Adrenal gland (tissue), 12 donors: Measurements from ENCODE around the gene MST1R. TPM values are rescaled to one million over a fixed set of nuclear protein-coding genes. Genes with fewer than 3 reads are reported as not detected.

Experiments
- DNase-seq, 7 donors: peaks; one replicate each; pipeline ENCODE4 v3.0.0-alpha.2; 2019 to 2020
- H3K27ac ChIP-seq, 5 donors: fragments of 200-600 bp; sonication (generic) in 4 of 5; 1 replicate in 3 of 5; 2 replicates in 2 of 5; pipeline versions ENCODE4 v1.5.1 to v1.8.0; 2016 to 2020; ENCODE audit warnings: mild to moderate bottlenecking in 1 of 5
- H3K27me3 ChIP-seq: fragments of 200-600 bp; 2 replicates; pipeline ENCODE4 v1.8.0; 2021
- H3K36me3 ChIP-seq, 2 donors: fragments of 200-600 bp; replicated peaks in 1 of 2; 1 replicate in 1 of 2; 2 replicates in 1 of 2; pipeline versions ENCODE4 v1.5.1 to v1.8.0; 2018 to 2022
- H3K4me1 ChIP-seq, 2 donors: fragments of 200-600 bp; replicated peaks in 1 of 2; 1 replicate in 1 of 2; 2 replicates in 1 of 2; pipeline versions ENCODE4 v1.5.1 to v1.8.0; 2018 to 2021
- H3K4me3 ChIP-seq, 4 donors: fragments of 200-600 bp; sonication (generic) in 3 of 4; one replicate each; pipeline ENCODE4 v1.5.1; 2016 to 2018
- H3K9me3 ChIP-seq, 3 donors: fragments of 200-600 bp; sonication (generic) in 1 of 3; replicated peaks in 1 of 3; 1 replicate in 2 of 3; 2 replicates in 1 of 3; pipeline versions ENCODE4 v1.5.1 to v1.8.0; 2016 to 2021
- CTCF ChIP-seq, 6 experiments: fragments of 450-650 bp in 4 of 6; fragments of 200-600 bp in 2 of 6; sonication (generic) in 1 of 6; IDR thresholded peaks; 1 replicate in 5 of 6; 2 replicates in 1 of 6; pipeline versions ENCODE4 v1.5.1 to v1.8.0; 2016 to 2021; ENCODE audit warnings: antibody characterized with exemption in 6 of 6, mild to moderate bottlenecking in 2 of 6, moderate library complexity in 1 of 6
- POLR2A ChIP-seq, 2 donors: fragments of 450-650 bp; IDR thresholded peaks; one replicate each; pipeline ENCODE4 v1.6.1; 2017; ENCODE audit warnings: antibody characterized with exemption in 2 of 2, mild to moderate bottlenecking in 2 of 2, moderate library complexity in 1 of 2
- WGBS, 4 donors: extraction: QIAGEN DNeasy Blood & Tissue Kit in 2 of 4; methylation state at CpG; one replicate each; pipeline versions ENCODE4 v1.1.5 to v1.1.7; 2013 to 2017; 5-methylcytosine and 5-hydroxymethylcytosine counted together
- intact Hi-C, 2 donors: fragments of 100-400 bp; cut with DNase I; formaldehyde crosslinking; loops; one replicate each; pipeline versions ENCODE4 v1.14.1 to v1.15.0; 2022 to 2023
- polyA plus RNA-seq, 3 donors: library from polyadenylated mRNA; stranded (reverse); fragments of 200-250 nt in 2 of 3; fragments of 350-450 nt in 1 of 3; fragmentation: Illumina TruSeq in 1 of 3; extraction: RNeasy Lipid Tissue Mini Kit (QIAGEN cat#74804) in 1 of 3; gene quantifications; one replicate each; pipeline ENCODE4 v1.2.3, GENCODE V29; 2013 to 2014
- total RNA-seq, 9 donors: library from RNA; depleted of rRNA in 4 of 9; stranded (reverse); fragments of >200 nt in 4 of 9; fragments of 120-200 nt in 1 of 9; fragmentation: NEBNext Ultra II Directional in 1 of 9; extraction: Animal tissue kit (Norgen Biotek cat#: 25700) in 1 of 9; gene quantifications; one replicate each; pipeline versions ENCODE4 v1.1.0 to v1.2.4, GENCODE V29; 2013 to 2023
- donor health status: healthy with polysubstance abuse.
- donor health status: Bipolar disorder and iron deficiency.
- donor health status: DM: yes; HTN: yes; CAD: no.
- donor health status: DM: no; HTN: no; CAD: no.
- donor health status: DM: no; HTN: no; CAD: no.
- donor health status: DM: yes; HTN: yes; CAD: no.

Gene MST1R
- total and polyA plus RNA-seq, 12 donors = 0.18 to 2.5 (median 0.65) TPM; not detected in 1

- WGBS, 4 donors = 81 to 89% (median 87%) methylated on average over 10 of the region's 10 CpGs
Observed at GRCh38 chr3:49889296-49889695, 14.4 kb downstream of the MST1R start.

GRCh38 chr3:49886922-49887265 lies 16.8 kb downstream of the MST1R start:
- no peaks in the 10 kb centered on the region for H3K36me3 ChIP-seq
- TF ChIP-seq POLR2A (IDR thresholded peaks at IDR 0.05) (no peak), CTCF (IDR thresholded peaks at IDR 0.05) (no peak)
- no peak for DNase-seq
- H3K4me1 ChIP-seq = no peaks in the 10 kb centered on the region
- no peak overlapping the region for H3K27ac ChIP-seq
- no peak overlapping the region for H3K4me3 ChIP-seq
- H3K27me3 ChIP-seq = no peaks in the 10 kb centered on the region
- H3K9me3 ChIP-seq = no peaks in the 10 kb centered on the region
- intact Hi-C loops = no loop called here

More at GRCh38 chr3:49889296-49889695, 14.4 kb downstream of the MST1R start:
- Histone ChIP-seq H3K27me3 (no peaks in the 10 kb centered on the region), H3K9me3 (no peaks in the 10 kb centered on the region), H3K36me3 (no peaks in the 10 kb centered on the region), H3K4me3 (no peak overlapping the region), H3K27ac (no peak overlapping the region), H3K4me1 (no peaks in the 10 kb centered on the region)
- intact Hi-C loops = no loop called here
- DNase-seq = no peak
- no peak for TF ChIP-seq POLR2A (IDR thresholded peaks at IDR 0.05)
- TF ChIP-seq CTCF (IDR thresholded peaks at IDR 0.05) = no peak

GRCh38 chr3:49883998-49884397 lies 19.7 kb downstream of the MST1R start:
- H3K27me3 ChIP-seq = no peaks in the 10 kb centered on the region
- WGBS, 4 donors = 92 to 100% (median 96%) methylated on average over 1 to 4 of the region's 4 CpGs
- no peak overlapping the region for H3K27ac ChIP-seq
- intact Hi-C loops = no loop called here
- H3K4me3 ChIP-seq = no peak overlapping the region
- no peaks in the 10 kb centered on the region for H3K4me1 ChIP-seq
- no peaks in the 10 kb centered on the region for H3K36me3 ChIP-seq
- H3K9me3 ChIP-seq = no peaks in the 10 kb centered on the region
- no peak for DNase-seq
- no peak for TF ChIP-seq POLR2A (IDR thresholded peaks at IDR 0.05)
- TF ChIP-seq CTCF (IDR thresholded peaks at IDR 0.05) = no peak

- 25 to 59% (median 37%) methylated on average over 5 to 6 of the region's 6 CpGs for WGBS, 4 donors
Observed at GRCh38 chr3:49882166-49882565, 21.5 kb downstream of the MST1R start.

More at GRCh38 chr3:49882166-49882565, 21.5 kb downstream of the MST1R start:
- intact Hi-C loops = no loop called here
- DNase-seq = no peak
- Histone ChIP-seq H3K27ac (no peak overlapping the region), H3K36me3 (no peaks in the 10 kb centered on the region), H3K4me1 (no peaks in the 10 kb centered on the region), H3K27me3 (no peaks in the 10 kb centered on the region), H3K9me3 (no peaks in the 10 kb centered on the region), H3K4me3 (no peak overlapping the region)
- TF ChIP-seq POLR2A (IDR thresholded peaks at IDR 0.05) (no peak), CTCF (IDR thresholded peaks at IDR 0.05) (no peak)
